CD4-positive, alpha-beta T cell treated with Interleukin-6 at 100 ng/mL for 8 hours (primary cell): ENCODE measurements around the gene LRIT2.
A peak's percentile ranks its signal among the peaks of the same experiment; 100 is the strongest.
"Not testable (repeated sequence)": the region's sequence is repeated elsewhere in the genome, so short reads cannot be mapped to it uniquely, and the experiment has no call there.

Experiments
- DNase-seq: peaks from one replicate; pipeline ENCODE4 v3.0.0-alpha.2; 2020; ENCODE audit warnings: mixed read lengths, low spot score

The LRIT2 gene

GRCh38 chr10:84180386-84180785 lies 45.0 kb downstream of the LRIT2 start:
- DNase-seq: not testable (repeated sequence)

GRCh38 chr10:84179059-84179710 lies 46.2 kb downstream of the LRIT2 start:
- DNase-seq: no peak

GRCh38 chr10:84178160-84178609 lies 47.2 kb downstream of the LRIT2 start:
- DNase-seq: no peak

- DNase-seq: peak; percentile 72
These were observed 47.7 kb downstream of the LRIT2 start for GRCh38 chr10:84177541-84178141.

- DNase-seq: no peak
These were observed 48.4 kb downstream of the LRIT2 start for GRCh38 chr10:84176836-84177474.

- DNase-seq: no peak
These were observed 49.0 kb downstream of the LRIT2 start for GRCh38 chr10:84176351-84176750.

- no peak for DNase-seq
These were observed 49.9 kb downstream of the LRIT2 start for GRCh38 chr10:84175436-84175835.

- no peak for DNase-seq
These were observed 51.8 kb downstream of the LRIT2 start, which contains the start of gene GPR15LG for GRCh38 chr10:84173501-84173929. Gene GPR15LG, plus strand, starts transcription at chr10:84173801. Its CDS starts 51 bp downstream, at chr10:84173852.

- no peak for DNase-seq
These were observed 52.6 kb downstream of the LRIT2 start for GRCh38 chr10:84172467-84173356.

- DNase-seq: not testable (repeated sequence)
These were observed 53.5 kb downstream of the LRIT2 start for GRCh38 chr10:84171700-84172466.

- DNase-seq: not testable (repeated sequence)
These were observed 54.1 kb downstream of the LRIT2 start for GRCh38 chr10:84171237-84171636.
